GM18870 (cell line): ENCODE results near the gene NMT2.

Source experiments
- ATAC-seq: cut with Tn5 transposase; IDR thresholded peaks from one replicate; pipeline ENCODE4 v1.9.1; 2021; ENCODE audit warnings: moderate library complexity; ENCODE audit not compliant: unreplicated experiment

NMT2 gene

GRCh38 chr10:15182540-15183207, 14.2 kb upstream of the NMT2 start:
- no peak for ATAC-seq

GRCh38 chr10:15181576-15182156, 13.2 kb upstream of the NMT2 start:
- ATAC-seq: no peak

- ATAC-seq: no peak
Measured at GRCh38 chr10:15180736-15181135, 12.2 kb upstream of the NMT2 start.

GRCh38 chr10:15176269-15176668, 7.8 kb upstream of the NMT2 start:
- no peak for ATAC-seq

- no peak for ATAC-seq
Measured at GRCh38 chr10:15175587-15175986, 7.1 kb upstream of the NMT2 start.

- ATAC-seq: no peak
Measured at GRCh38 chr10:15172306-15172840, 3.9 kb upstream of the NMT2 start.

GRCh38 chr10:15169555-15170401, 1.3 kb upstream of the NMT2 start:
- ATAC-seq: no peak

- no peak for ATAC-seq
Measured at GRCh38 chr10:15168786-15169554, 477 bp upstream of the NMT2 start.

GRCh38 chr10:15167411-15168290, 842 bp downstream of the NMT2 start:
- ATAC-seq: peak; percentile 24

GRCh38 chr10:15166325-15166724, 2.2 kb downstream of the NMT2 start:
- no peak for ATAC-seq

- no peak for ATAC-seq
Measured at GRCh38 chr10:15163253-15163828, 5.2 kb downstream of the NMT2 start.

- no peak for ATAC-seq
Measured at GRCh38 chr10:15158972-15159371, 9.5 kb downstream of the NMT2 start.

GRCh38 chr10:15158448-15158847, 10.0 kb downstream of the NMT2 start:
- ATAC-seq: no peak

GRCh38 chr10:15155978-15156656, 12.4 kb downstream of the NMT2 start:
- ATAC-seq: no peak

- ATAC-seq: no peak
Measured at GRCh38 chr10:15152556-15152955, 15.9 kb downstream of the NMT2 start.

- ATAC-seq: no peak
Measured at GRCh38 chr10:15150563-15150962, 17.9 kb downstream of the NMT2 start.

GRCh38 chr10:15149042-15149771, 19.3 kb downstream of the NMT2 start:
- no peak for ATAC-seq

GRCh38 chr10:15147594-15148392, 20.7 kb downstream of the NMT2 start:
- ATAC-seq: no peak
